Osteoblast (primary cell): ENCODE results near the gene PSIP1. TPM values are rescaled to one million over a fixed set of nuclear protein-coding genes. Genes with fewer than 3 reads are reported as not detected.

Source experiments
- DNase-seq: peaks from one replicate; pipeline ENCODE4 v3.0.0; 2011; ENCODE audit warnings: low spot score, mixed read lengths; ENCODE audit not compliant: insufficient read length; ENCODE audit errors: missing footprints
- H2AFZ ChIP-seq: 2 replicates; pipeline ENCODE4 v1.6.0; 2011; ENCODE audit warnings: mild to moderate bottlenecking, low read length
- H3K27ac ChIP-seq: 2 replicates; pipeline ENCODE4 v1.5.1; 2011; ENCODE audit warnings: mild to moderate bottlenecking, low read depth, low read length, moderate library complexity
- H3K27me3 ChIP-seq: 2 replicates; pipeline ENCODE4 v1.6.0; 2012; ENCODE audit warnings: mild to moderate bottlenecking, control low read depth, inconsistent platforms, low read length, moderate library complexity; ENCODE audit not compliant: insufficient read depth
- H3K36me3 ChIP-seq: 2 replicates; pipeline ENCODE4 v1.5.1; 2011; ENCODE audit warnings: mild to moderate bottlenecking, low read length, control low read depth, moderate library complexity; ENCODE audit not compliant: insufficient read depth
- H3K4me1 ChIP-seq: 2 replicates; pipeline ENCODE4 v1.5.1; 2011; ENCODE audit warnings: mild to moderate bottlenecking, low read length, control low read depth, moderate library complexity; ENCODE audit not compliant: insufficient read depth
- H3K4me2 ChIP-seq: 2 replicates; pipeline ENCODE4 v1.6.0; 2011; ENCODE audit warnings: mild to moderate bottlenecking, low read length; ENCODE audit not compliant: insufficient read depth
- H3K4me3 ChIP-seq: fragments of 200-600 bp; sonication (generic); 3 replicates; pipeline ENCODE4 v1.5.1; 2012; ENCODE audit warnings: mild to moderate bottlenecking, low read length, inconsistent platforms; ENCODE audit not compliant: insufficient read depth
- H3K79me2 ChIP-seq: 2 replicates; pipeline ENCODE4 v1.6.0; 2012; ENCODE audit warnings: mild to moderate bottlenecking, low read length, control low read depth, inconsistent platforms; ENCODE audit not compliant: insufficient read depth
- H3K9me3 ChIP-seq: 2 replicates; pipeline ENCODE4 v1.5.1; 2011; ENCODE audit warnings: low read depth, low read length, control low read depth
- H4K20me1 ChIP-seq: 2 replicates; pipeline ENCODE4 v1.6.0; 2012; ENCODE audit warnings: mild to moderate bottlenecking, low read length, control low read depth; ENCODE audit not compliant: insufficient read depth
- total RNA-seq: library from RNA; depleted of rRNA; stranded (reverse); fragments of >200 nt; gene quantifications from 2 replicates; pipeline ENCODE4 v1.2.3, GENCODE V29; 2012
- TF ChIP-seq, protein P1 (sequence below): IDR thresholded peaks from 2 replicates; pipeline ENCODE4 v1.5.1; 2011; ENCODE audit warnings: mild to moderate bottlenecking, low read depth, low read length, moderate library complexity; ENCODE audit errors: extremely low read depth

PSIP1 gene
- total RNA-seq, 1 donor, result 45.2 TPM

DNA sequence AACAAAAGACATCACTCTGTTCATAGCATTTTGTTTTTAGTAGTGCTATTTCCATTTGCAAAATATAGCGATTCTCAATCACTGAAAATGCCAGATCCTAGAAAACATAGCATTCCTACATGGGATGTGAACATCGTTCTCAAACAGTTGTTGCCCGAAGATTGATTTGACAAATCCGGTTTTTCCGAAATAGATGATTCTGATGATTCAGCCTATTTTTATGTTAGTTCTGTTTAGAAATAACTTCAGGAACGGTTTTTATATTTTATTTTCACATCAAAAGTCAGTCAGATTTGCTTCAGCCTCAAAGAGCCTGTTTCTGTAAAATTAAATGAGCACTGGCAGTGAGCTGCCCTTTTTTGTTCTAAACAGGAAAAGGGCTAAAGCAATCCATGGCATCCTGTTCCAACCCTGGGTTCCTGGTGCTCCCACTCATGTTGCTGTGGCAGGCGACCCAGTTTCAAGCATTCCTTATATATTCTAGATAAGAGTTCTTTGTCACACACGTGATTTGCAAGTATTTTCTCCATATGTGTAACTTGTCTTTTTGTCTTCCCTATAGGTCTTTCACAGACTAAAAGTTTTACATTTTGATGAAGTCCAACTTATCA is 14.2 kb upstream of the PSIP1 start:
- Histone ChIP-seq H3K27me3 (no peaks in the 10 kb centered on the region), H3K4me3 (no peak overlapping the region), H3K36me3 (no peaks in the 10 kb centered on the region), H3K79me2 (no peaks in the 10 kb centered on the region), H3K4me2 (peak overlapping the region; percentile 10), H3K4me1 (no peaks in the 10 kb centered on the region), H2AFZ (peak overlapping the region; percentile 23), H3K9me3 (no peaks in the 10 kb centered on the region), H3K27ac (no peak overlapping the region), H4K20me1 (no peaks in the 10 kb centered on the region)
- no peak for DNase-seq
- TF ChIP-seq, protein P1, sequence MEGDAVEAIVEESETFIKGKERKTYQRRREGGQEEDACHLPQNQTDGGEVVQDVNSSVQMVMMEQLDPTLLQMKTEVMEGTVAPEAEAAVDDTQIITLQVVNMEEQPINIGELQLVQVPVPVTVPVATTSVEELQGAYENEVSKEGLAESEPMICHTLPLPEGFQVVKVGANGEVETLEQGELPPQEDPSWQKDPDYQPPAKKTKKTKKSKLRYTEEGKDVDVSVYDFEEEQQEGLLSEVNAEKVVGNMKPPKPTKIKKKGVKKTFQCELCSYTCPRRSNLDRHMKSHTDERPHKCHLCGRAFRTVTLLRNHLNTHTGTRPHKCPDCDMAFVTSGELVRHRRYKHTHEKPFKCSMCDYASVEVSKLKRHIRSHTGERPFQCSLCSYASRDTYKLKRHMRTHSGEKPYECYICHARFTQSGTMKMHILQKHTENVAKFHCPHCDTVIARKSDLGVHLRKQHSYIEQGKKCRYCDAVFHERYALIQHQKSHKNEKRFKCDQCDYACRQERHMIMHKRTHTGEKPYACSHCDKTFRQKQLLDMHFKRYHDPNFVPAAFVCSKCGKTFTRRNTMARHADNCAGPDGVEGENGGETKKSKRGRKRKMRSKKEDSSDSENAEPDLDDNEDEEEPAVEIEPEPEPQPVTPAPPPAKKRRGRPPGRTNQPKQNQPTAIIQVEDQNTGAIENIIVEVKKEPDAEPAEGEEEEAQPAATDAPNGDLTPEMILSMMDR, result no peak

DNA sequence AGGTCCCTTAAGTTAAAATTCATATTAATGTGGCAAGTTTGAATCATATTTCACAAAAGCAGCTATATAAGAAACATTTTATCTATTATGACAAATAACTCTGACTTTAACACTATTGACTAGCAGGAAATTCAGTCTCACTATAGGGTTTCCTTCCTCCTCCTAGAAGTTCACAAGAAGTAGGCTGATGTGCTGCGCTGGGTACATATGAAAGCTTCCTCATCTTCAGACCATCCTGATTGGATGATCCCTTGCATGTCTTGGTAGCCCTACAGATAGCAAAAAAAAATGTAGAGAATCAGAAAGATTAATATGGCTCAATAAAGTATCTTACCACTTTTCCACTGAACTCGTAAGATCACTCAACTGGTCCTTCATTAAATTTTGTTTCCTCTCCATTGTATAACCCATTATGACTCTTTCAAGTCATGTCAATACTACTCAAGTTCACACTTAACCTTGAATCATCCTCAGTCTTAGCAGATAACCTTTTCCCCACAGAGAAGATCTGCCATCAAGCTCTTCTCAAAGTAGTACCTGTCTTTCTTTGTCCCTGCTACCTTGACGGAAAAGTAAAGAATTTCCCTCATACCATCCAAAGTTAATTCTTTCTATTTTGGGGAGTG is 11.5 kb upstream of the PSIP1 start:
- Histone ChIP-seq H2AFZ (no peak overlapping the region), H3K79me2 (no peaks in the 10 kb centered on the region), H3K27ac (no peak overlapping the region), H3K9me3 (no peaks in the 10 kb centered on the region), H4K20me1 (no peaks in the 10 kb centered on the region), H3K4me1 (no peaks in the 10 kb centered on the region), H3K36me3 (no peaks in the 10 kb centered on the region), H3K4me3 (no peak overlapping the region), H3K27me3 (peaks cover 3% of the 10 kb centered on the region), H3K4me2 (no peak overlapping the region)
- TF ChIP-seq, protein P1, result no peak
- no peak for DNase-seq

DNA sequence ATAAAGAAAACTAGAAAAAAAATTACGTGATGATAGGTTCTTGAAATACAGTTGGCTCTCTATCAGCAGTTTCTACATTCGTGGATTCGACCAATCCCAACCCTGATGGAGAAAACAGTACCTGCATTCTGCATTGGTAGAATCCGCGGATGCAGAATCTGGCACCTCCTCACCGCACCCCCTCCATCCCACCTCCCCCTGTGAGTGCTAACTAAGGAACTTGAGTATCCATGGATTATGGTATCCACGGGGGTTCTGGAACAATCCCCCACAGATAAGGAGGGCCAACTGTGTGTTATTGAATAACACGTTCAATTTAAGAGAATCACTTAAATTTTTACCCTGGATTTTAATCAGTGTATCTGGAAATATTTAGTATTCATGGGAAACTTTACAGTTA is 10.5 kb upstream of the PSIP1 start:
- Histone ChIP-seq H3K36me3 (no peaks in the 10 kb centered on the region), H4K20me1 (no peaks in the 10 kb centered on the region), H3K4me3 (no peak overlapping the region), H3K27me3 (peaks cover 3% of the 10 kb centered on the region), H3K27ac (no peak overlapping the region), H3K4me2 (no peak overlapping the region), H3K79me2 (no peaks in the 10 kb centered on the region), H3K4me1 (no peaks in the 10 kb centered on the region), H2AFZ (no peak overlapping the region), H3K9me3 (no peaks in the 10 kb centered on the region)
- TF ChIP-seq, protein P1, result no peak
- DNase-seq, result no peak

DNA sequence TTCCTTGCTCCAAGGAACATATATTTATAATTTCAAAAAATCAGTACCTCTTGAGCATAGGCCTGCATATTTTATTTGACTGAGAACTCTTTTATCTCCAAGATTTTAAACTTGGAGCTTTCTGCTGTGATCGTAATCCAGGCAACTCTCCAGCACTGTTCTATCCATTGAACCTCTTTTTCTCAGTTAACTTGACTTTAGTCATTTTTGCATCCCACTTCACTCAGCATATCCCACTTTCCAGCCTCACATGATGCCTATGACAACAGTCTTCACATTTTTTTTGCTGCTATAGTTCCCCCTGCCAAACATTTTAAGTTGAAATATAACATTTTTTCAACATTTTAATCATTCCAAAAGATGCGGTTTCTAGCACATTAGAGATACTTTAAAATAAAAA is 9.1 kb upstream of the PSIP1 start:
- Histone ChIP-seq H3K27me3 (peaks cover 3% of the 10 kb centered on the region), H3K4me1 (no peaks in the 10 kb centered on the region), H3K79me2 (no peaks in the 10 kb centered on the region), H2AFZ (no peak overlapping the region), H4K20me1 (no peaks in the 10 kb centered on the region), H3K4me2 (no peak overlapping the region), H3K4me3 (no peak overlapping the region), H3K36me3 (no peaks in the 10 kb centered on the region), H3K9me3 (no peaks in the 10 kb centered on the region), H3K27ac (no peak overlapping the region)
- DNase-seq, result no peak
- TF ChIP-seq, protein P1, result no peak
